SK-N-SH (cell line): ENCODE measurements around the gene NDUFB8. TPM values are rescaled to one million over a fixed set of nuclear protein-coding genes. Genes with fewer than 3 reads are reported as not detected.

Experiments used
- CTCF ChIA-PET: fragments of 300-600, 350-600 bp; formaldehyde crosslinking; extraction: SDS; loops from one replicate; lab custom pipeline; 2021; lab: Yijun Ruan, JAX
- POLR2A ChIA-PET: fragments of 350-600 bp; sonication (Branson Sonifier 250); formaldehyde crosslinking; extraction: SDS; loops from one replicate; lab custom pipeline; 2020; ENCODE audit warnings: antibody characterized with exemption, inconsistent platforms; lab: Yijun Ruan, JAX
- DNase-seq: peaks from one replicate; pipeline ENCODE4 v3.0.0; 2012
- H2AFZ ChIP-seq: fragments of 200-600 bp; sonication (generic); 2 replicates; pipeline ENCODE4 v1.8.1; 2016; ENCODE audit warnings: antibody characterized with exemption, mild to moderate bottlenecking, low read depth
- H3F3A ChIP-seq: fragments of 200-600 bp; sonication (generic); replicated peaks from 2 replicates; pipeline ENCODE3; 2016; ENCODE audit warnings: antibody characterized with exemption, mild to moderate bottlenecking; ENCODE audit not compliant: insufficient read depth
- H3K27ac ChIP-seq, 2 experiments: fragments of 200-500 bp in 1 of 2; fragments of 200-600 bp in 1 of 2; sonication (Bioruptor generic) in 1 of 2; sonication (generic), shearing (Covaris generic) in 1 of 2; 2 replicates each; pipeline versions ENCODE4 v1.5.1 to v1.6.1; 2014 to 2016; ENCODE audit warnings: low read depth in 2 of 2, inconsistent platforms in 1 of 2, low read length in 1 of 2, mild to moderate bottlenecking in 1 of 2, mixed read lengths in 1 of 2
- H3K27me3 ChIP-seq: fragments of 200-600 bp; sonication (generic), shearing (Covaris generic); 2 replicates; pipeline ENCODE4 v1.6.1; 2016; ENCODE audit warnings: mixed run types; ENCODE audit not compliant: insufficient read depth
- H3K36me3 ChIP-seq, 2 experiments: fragments of 200-500 bp in 1 of 2; fragments of 200-600 bp in 1 of 2; sonication (Bioruptor generic) in 1 of 2; sonication (generic) in 1 of 2; replicated peaks in 1 of 2; 2 replicates each; pipeline versions ENCODE3 to v1.5.1; 2014 to 2016; ENCODE audit warnings: low read length in 1 of 2, mild to moderate bottlenecking in 1 of 2; ENCODE audit not compliant: insufficient read depth in 2 of 2, control insufficient read depth in 1 of 2
- H3K4me1 ChIP-seq, 2 experiments: fragments of 200-500 bp in 1 of 2; fragments of 200-600 bp in 1 of 2; sonication (Bioruptor generic) in 1 of 2; sonication (generic), shearing (Covaris generic) in 1 of 2; 2 replicates each; pipeline versions ENCODE4 v1.5.1 to v1.6.1; 2014 to 2016; ENCODE audit warnings: low read depth in 1 of 2, low read length in 1 of 2, mixed run types in 1 of 2; ENCODE audit not compliant: insufficient read depth in 2 of 2, control insufficient read depth in 1 of 2
- H3K4me2 ChIP-seq: fragments of 200-600 bp; sonication (generic), shearing (Covaris generic); 2 replicates; pipeline ENCODE4 v1.6.1; 2017; ENCODE audit warnings: mixed run types
- H3K4me3 ChIP-seq, 2 experiments: fragments of 200-500 bp in 1 of 2; fragments of 200-600 bp in 1 of 2; sonication (Bioruptor generic) in 1 of 2; sonication (generic), shearing (Covaris generic) in 1 of 2; 2 replicates each; pipeline versions ENCODE4 v1.5.1 to v1.8.1; 2014 to 2016; ENCODE audit warnings: low read depth in 2 of 2, inconsistent platforms in 1 of 2, low read length in 1 of 2, mild to moderate bottlenecking in 1 of 2, mixed read lengths in 1 of 2, moderate library complexity in 1 of 2
- H3K79me2 ChIP-seq: fragments of 200-600 bp; sonication (generic); 2 replicates; pipeline ENCODE4 v1.8.1; 2017; ENCODE audit warnings: mild to moderate bottlenecking; ENCODE audit not compliant: insufficient read depth
- H3K9ac ChIP-seq: fragments of 200-600 bp; sonication (generic); 2 replicates; pipeline ENCODE4 v1.6.1; 2017; ENCODE audit warnings: mixed run types
- H3K9me2 ChIP-seq: fragments of 200-600 bp; sonication (generic); 2 replicates; pipeline ENCODE4 v1.6.1; 2017; ENCODE audit warnings: mixed run types
- H3K9me3 ChIP-seq: fragments of 200-600 bp; sonication (generic); 2 replicates; pipeline ENCODE4 v1.6.1; 2017; ENCODE audit warnings: mixed run types, mild to moderate bottlenecking, moderate library complexity
- H4K20me1 ChIP-seq: fragments of 200-600 bp; sonication (generic); 2 replicates; pipeline ENCODE4 v1.6.1; 2017; ENCODE audit warnings: mild to moderate bottlenecking, mixed run types; ENCODE audit not compliant: insufficient read depth
- EZH2phosphoT487 ChIP-seq: fragments of 200-600 bp; sonication (generic); IDR thresholded peaks from 2 replicates; pipeline ENCODE4 v1.6.1; 2017; ENCODE audit warnings: low read depth, mixed run types, mild to moderate bottlenecking, antibody characterized with exemption, moderate library complexity, borderline replicate concordance
- GABPA ChIP-seq: IDR thresholded peaks from 2 replicates; pipeline ENCODE4 v1.4.0; 2012; ENCODE audit warnings: low read depth, mild to moderate bottlenecking
- IRF3 ChIP-seq: fragments of 150-350 bp; IDR thresholded peaks from 2 replicates; pipeline ENCODE4 v1.6.1; 2016; ENCODE audit warnings: mild to moderate bottlenecking, low read depth, low read length
- NFIC ChIP-seq: IDR thresholded peaks from 2 replicates; pipeline ENCODE4 v1.4.0; 2012; ENCODE audit warnings: borderline replicate concordance
- RAD21 ChIP-seq: IDR thresholded peaks from 2 replicates; pipeline ENCODE4 v1.6.1; 2012; ENCODE audit warnings: mild to moderate bottlenecking, low read length
- TAF1 ChIP-seq: IDR thresholded peaks from 2 replicates; pipeline ENCODE4 v1.6.1; 2012; ENCODE audit warnings: low read depth, mild to moderate bottlenecking, low read length, moderate library complexity, borderline replicate concordance
- ZBTB33 ChIP-seq: IDR thresholded peaks from 2 replicates; pipeline ENCODE4 v1.4.0; 2012; ENCODE audit warnings: low read depth, borderline replicate concordance
- WGBS: methylation state at CpG from one replicate; pipeline ENCODE4 v1.1.6; 2017; ENCODE audit warnings: low lambda C conversion rate; 5-methylcytosine and 5-hydroxymethylcytosine counted together
- polyA plus RNA-seq, 3 experiments: library from polyadenylated mRNA; depleted of rRNA; stranded (reverse); fragments of >200 nt; gene quantifications; 2 replicates each; pipeline ENCODE4 v1.2.3, GENCODE V29; 2012

The NDUFB8 gene
- polyA plus RNA-seq, 1 of the 3 experiments (the other 2 are of a cell fraction): 368 TPM

- H3K9me3 ChIP-seq: no peaks in the 10 kb centered on the region
- POLR2A ChIA-PET: interaction anchor here (0.6 to 1.4 kb wide), 5 partner anchors 12 to 173 kb away, joined by 3 to 7 read pairs (median 5); no protein-coding TSS in a partner anchor
Measured at GRCh38 chr10:100535338-100535714, 5.7 kb upstream of the NDUFB8 start.

GRCh38 chr10:100534726-100535125 lies 5.1 kb upstream of the NDUFB8 start:
- H3K9me3 ChIP-seq: no peaks in the 10 kb centered on the region
- H3K9me2 ChIP-seq: no peaks in the 10 kb centered on the region
- no peak overlapping the region for H3K9ac ChIP-seq
- peaks cover 13 to 16% of the 10 kb centered on the region in 2 experiments; a peak in 3 of 4 replicates for H3K4me1 ChIP-seq
- no peak overlapping the region for H3K4me2 ChIP-seq
- POLR2A ChIA-PET: no interaction called here
- no peaks in the 10 kb centered on the region for H3K27me3 ChIP-seq
- CTCF ChIA-PET: interaction anchor here (0.6 to 3.0 kb wide), 9 partner anchors 15 to 675 kb away, joined by 3 to 11 read pairs (median 5); partner anchors contain the start of gene SEC31B
- H3K4me3 ChIP-seq: no peak overlapping the region
- no peak overlapping the region for H3K27ac ChIP-seq
- H4K20me1 ChIP-seq: peaks cover 3% of the 10 kb centered on the region; the same call in 1 of the 2 replicates
- no peak for TF ChIP-seq TAF1
- TF ChIP-seq NFIC: no peak
- no peak for TF ChIP-seq EZH2phosphoT487
- no peak for TF ChIP-seq ZBTB33
- TF ChIP-seq RAD21: no peak
- 100% methylated on average over 2 of the region's 2 CpGs for WGBS
- H3K36me3 ChIP-seq: peaks cover 18% of the 10 kb centered on the region in 2 experiments
- no peak for DNase-seq
- no peaks in the 10 kb centered on the region for H3F3A ChIP-seq
- peak overlapping the region; percentile 85; the same call in 1 of the 2 replicates for H2AFZ ChIP-seq
- peaks cover 44% of the 10 kb centered on the region for H3K79me2 ChIP-seq

More at GRCh38 chr10:100535338-100535714, 5.7 kb upstream of the NDUFB8 start:
- DNase-seq: no peak
- no peak for TF ChIP-seq GABPA
- peak; percentile 12; the same call in 1 of the 2 replicates for TF ChIP-seq IRF3
- Histone ChIP-seq H3K4me3 (peak overlapping the region; percentile 69 to 82; a peak in 3 of 4 replicates), H3K27me3 (no peaks in the 10 kb centered on the region), H3K27ac (0 out of 4 replicates have a peak overlapping the region, but pooled peaks of 1 of the 2 experiments have one; percentile 7), H3K9me2 (no peaks in the 10 kb centered on the region), H3K36me3 (peaks cover 18 to 23% of the 10 kb centered on the region in 2 experiments), H3K4me2 (peak overlapping the region; percentile 79; the same call in 1 of the 2 replicates), H2AFZ (peak overlapping the region; percentile 85; the same call in 1 of the 2 replicates), H3K4me1 (peaks cover 9 to 12% of the 10 kb centered on the region in 2 experiments; a peak in 3 of 4 replicates), H3K79me2 (peaks cover 43% of the 10 kb centered on the region), H3K9ac (no peak overlapping the region), H3F3A (no peaks in the 10 kb centered on the region), H4K20me1 (peaks cover 6% of the 10 kb centered on the region; the same call in 1 of the 2 replicates)
- CTCF ChIA-PET: interaction anchor here (0.6 to 3.0 kb wide), 21 partner anchors 9 to 1720 kb away, joined by 3 to 11 read pairs (median 4); partner anchors contain the start of gene SEC31B
- 49% methylated on average over 4 of the region's 4 CpGs for WGBS
